ENCODE results near the gene AIG1.

AIG1 gene

GRCh38 chr6:143097224-143097795 is 36.6 kb downstream of the AIG1 start:
- DNase-seq (ENCODE audit: low read depth), result no peak

- DNase-seq (ENCODE audit: low read depth), result no peak
Measured at GRCh38 chr6:143098054-143098671, 37.5 kb downstream of the AIG1 start.

GRCh38 chr6:143099647-143100046 is 39.0 kb downstream of the AIG1 start:
- no peak for DNase-seq (ENCODE audit: low read depth)

- DNase-seq (ENCODE audit: low read depth), result no peak
Measured at GRCh38 chr6:143100429-143100828, 39.7 kb downstream of the AIG1 start.

GRCh38 chr6:143103916-143104315 is 43.2 kb downstream of the AIG1 start:
- DNase-seq (ENCODE audit: low read depth), result no peak

- DNase-seq (ENCODE audit: low read depth), result no peak
Measured at GRCh38 chr6:143107440-143107839, 46.8 kb downstream of the AIG1 start.

GRCh38 chr6:143107911-143108761 is 47.4 kb downstream of the AIG1 start:
- no peak for DNase-seq (ENCODE audit: low read depth)

- DNase-seq (ENCODE audit: low read depth), result no peak
Measured at GRCh38 chr6:143109196-143109595, 48.5 kb downstream of the AIG1 start.

GRCh38 chr6:143110572-143110971 is 49.9 kb downstream of the AIG1 start:
- peak; percentile 49 for DNase-seq (ENCODE audit: low read depth)

GRCh38 chr6:143110996-143111395 is 50.3 kb downstream of the AIG1 start:
- no peak for DNase-seq (ENCODE audit: low read depth)

- no peak for DNase-seq (ENCODE audit: low read depth)
Measured at GRCh38 chr6:143111443-143111842, 50.8 kb downstream of the AIG1 start.

GRCh38 chr6:143112084-143112768 is 51.5 kb downstream of the AIG1 start:
- no peak for DNase-seq (ENCODE audit: low read depth)

GRCh38 chr6:143112837-143113236 is 52.1 kb downstream of the AIG1 start:
- no peak for DNase-seq (ENCODE audit: low read depth)

- no peak for DNase-seq (ENCODE audit: low read depth)
Measured at GRCh38 chr6:143115728-143116127, 55.0 kb downstream of the AIG1 start.

GRCh38 chr6:143117108-143117507 is 56.4 kb downstream of the AIG1 start:
- no peak for DNase-seq (ENCODE audit: low read depth)

- no peak for DNase-seq (ENCODE audit: low read depth)
Measured at GRCh38 chr6:143119260-143119659, 58.6 kb downstream of the AIG1 start.

- DNase-seq (ENCODE audit: low read depth), result no peak
Measured at GRCh38 chr6:143123081-143123480, 62.4 kb downstream of the AIG1 start.

GRCh38 chr6:143123941-143124340 is 63.3 kb downstream of the AIG1 start:
- no peak for DNase-seq (ENCODE audit: low read depth)

GRCh38 chr6:143125455-143125854 is 64.8 kb downstream of the AIG1 start:
- DNase-seq (ENCODE audit: low read depth), result no peak

- DNase-seq (ENCODE audit: low read depth), result no peak
Measured at GRCh38 chr6:143125864-143126573, 65.3 kb downstream of the AIG1 start.

- no peak for DNase-seq (ENCODE audit: low read depth)
Measured at GRCh38 chr6:143126574-143126941, 65.9 kb downstream of the AIG1 start.
